NCI-H460 (cell line): ENCODE data around the gene SMCP. TPM values are rescaled to one million over a fixed set of nuclear protein-coding genes. Genes with fewer than 3 reads are reported as not detected.
A peak's percentile ranks its signal among the peaks of the same experiment; 100 is the strongest.

ENCODE experiments used
- DNase-seq: peaks from one replicate; pipeline ENCODE4 v3.0.0-alpha.2; 2016; ENCODE audit warnings: low read depth; ENCODE audit errors: extremely low read depth
- polyA plus RNA-seq: library from polyadenylated mRNA; depleted of rRNA; stranded (reverse); fragments of >200 nt; gene quantifications from 2 replicates; pipeline ENCODE4 v1.2.3, GENCODE V29; 2014; cell fraction: nucleus; rRNA removed
- total RNA-seq: library from RNA; depleted of rRNA; stranded (reverse); fragments of >200 nt; shearing (Covaris generic); gene quantifications from 2 replicates; pipeline ENCODE4 v1.2.3, GENCODE V29; 2014; rRNA removed

SMCP gene, protein sequence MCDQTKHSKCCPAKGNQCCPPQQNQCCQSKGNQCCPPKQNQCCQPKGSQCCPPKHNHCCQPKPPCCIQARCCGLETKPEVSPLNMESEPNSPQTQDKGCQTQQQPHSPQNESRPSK
- not detected in 2 replicates for total RNA-seq
- not detected in 2 replicates for polyA plus RNA-seq

DNA sequence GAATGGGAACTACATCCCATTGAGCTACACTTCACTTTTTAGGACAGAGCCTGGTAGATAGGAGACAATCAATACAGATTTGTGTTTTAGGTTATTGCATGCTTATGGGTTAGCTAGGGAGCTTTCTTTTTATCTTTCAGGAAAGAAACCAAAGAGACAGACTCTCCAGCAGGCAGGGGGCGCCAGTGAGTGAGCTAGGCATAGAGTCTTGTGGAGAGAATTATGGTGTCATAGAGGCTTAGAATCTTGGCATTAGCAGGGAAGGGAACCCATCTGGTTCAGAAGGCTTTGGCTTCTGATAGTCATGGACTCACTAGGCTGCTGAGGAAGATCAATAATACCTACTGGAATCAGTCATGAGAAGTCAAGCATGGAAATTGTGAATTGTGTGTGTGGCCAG, at the start of gene SMCP:
Gene SMCP (plus strand): TSS at position 281 of the 400 bp plus-strand sequence. CDS start 6,101 bp downstream, outside the sequence.
- no peak for DNase-seq

DNA sequence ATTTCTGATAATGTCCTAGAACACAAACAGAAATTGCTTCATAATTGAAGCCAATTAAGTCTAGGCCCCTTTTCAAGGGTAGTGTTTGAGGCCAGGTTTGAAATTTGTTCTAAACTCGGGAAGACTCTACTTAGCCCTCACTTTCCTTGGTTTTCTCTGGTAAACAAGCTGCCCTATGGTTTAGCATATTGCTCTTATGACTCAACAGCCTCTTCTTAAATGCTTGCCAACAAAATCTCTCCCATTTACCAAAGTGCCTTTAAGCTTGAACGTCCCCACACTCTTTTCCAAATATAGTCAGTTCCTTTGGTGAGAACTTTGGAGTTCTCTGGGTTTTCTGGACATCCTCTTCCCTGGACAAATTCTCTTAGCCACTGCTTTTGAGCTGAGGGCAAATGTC, 41.3 kb upstream of the SMCP start:
- no peak for DNase-seq

DNA sequence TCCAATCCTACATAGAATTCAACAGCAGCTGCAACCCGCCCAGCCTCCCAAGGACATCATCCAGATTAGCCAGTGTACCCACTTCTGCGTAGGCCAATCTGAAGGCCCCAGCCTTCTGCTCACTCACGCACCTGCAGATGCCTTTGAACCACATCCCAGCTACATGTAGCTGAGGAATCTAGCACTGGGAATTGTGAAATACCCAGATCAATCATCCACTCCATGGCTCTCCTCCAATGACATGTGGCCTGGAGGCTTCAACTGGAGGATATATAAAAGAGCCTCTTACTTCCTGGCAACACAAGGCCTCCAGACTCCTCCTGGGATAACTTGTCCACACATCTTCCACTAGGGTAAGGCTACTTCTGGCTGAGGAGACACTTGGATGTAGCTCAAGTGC, 35.6 kb upstream of the SMCP start, which contains the start of gene LCE6A:
Gene LCE6A (plus strand): TSS at position 301 of the 400 bp plus-strand sequence. CDS start 665 bp downstream, outside the sequence.
- DNase-seq, result no peak

DNA sequence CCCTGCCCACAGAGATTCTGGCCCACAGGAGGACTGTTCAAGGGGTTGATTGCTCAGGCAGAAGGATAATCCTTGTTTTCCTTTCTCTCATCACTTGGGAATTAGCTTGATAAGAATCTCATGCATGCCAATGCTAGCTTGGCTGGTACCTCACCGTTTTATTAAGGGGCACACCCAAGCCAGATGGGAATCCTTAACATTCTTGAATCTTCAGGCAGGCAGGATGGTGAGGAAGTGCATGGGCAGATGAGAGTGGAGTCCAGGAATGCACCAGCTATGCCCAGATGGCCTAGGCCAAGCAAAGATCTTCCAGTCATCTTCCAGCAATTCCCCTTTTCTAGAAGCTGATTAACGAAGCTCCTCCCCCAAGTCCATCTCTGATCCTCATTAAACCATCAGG, 22.5 kb upstream of the SMCP start:
- DNase-seq, result no peak

DNA sequence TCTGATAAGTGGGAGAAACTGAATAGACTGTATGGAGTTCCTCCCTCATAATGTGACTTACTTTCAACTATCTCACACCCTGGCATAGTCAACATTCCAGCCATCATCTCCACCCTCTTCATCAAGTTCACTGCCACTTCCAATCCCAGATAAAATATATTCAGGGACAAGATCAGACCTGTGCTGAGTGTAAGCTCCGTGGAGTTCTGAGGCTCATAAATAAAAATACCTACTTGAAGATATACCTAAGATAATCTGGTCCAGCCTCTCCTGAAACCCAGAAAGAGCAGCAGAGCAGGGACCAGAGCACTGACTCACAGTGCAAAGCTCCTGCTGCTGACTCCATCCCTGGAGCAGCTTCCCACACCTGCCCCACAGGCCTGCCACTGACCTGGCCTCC, 20.1 kb upstream of the SMCP start:
- no peak for DNase-seq

DNA sequence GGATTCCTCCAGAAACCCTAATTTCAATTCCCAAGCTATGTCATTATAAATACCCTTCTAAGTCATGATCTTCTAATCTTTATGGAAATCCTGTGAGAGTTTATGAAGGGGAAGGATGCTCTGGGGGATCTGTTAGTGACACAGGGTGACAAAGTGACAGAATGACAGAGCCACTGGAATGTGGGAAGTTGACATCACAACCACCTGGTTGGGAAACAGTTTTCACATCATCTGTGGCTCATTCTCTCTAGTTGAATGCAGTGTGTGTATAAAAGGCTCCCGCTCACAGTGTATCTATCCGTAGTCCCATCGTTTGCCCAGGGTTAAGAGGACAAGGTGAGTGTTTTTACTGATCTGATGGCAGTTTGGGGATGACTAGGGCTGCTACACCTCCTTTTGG, 18.4 kb upstream of the SMCP start, which contains the start of gene LCE7A:
Gene LCE7A (plus strand): TSS at position 301 of the 400 bp plus-strand sequence. CDS start 702 bp downstream, outside the sequence.
- DNase-seq, result no peak

DNA sequence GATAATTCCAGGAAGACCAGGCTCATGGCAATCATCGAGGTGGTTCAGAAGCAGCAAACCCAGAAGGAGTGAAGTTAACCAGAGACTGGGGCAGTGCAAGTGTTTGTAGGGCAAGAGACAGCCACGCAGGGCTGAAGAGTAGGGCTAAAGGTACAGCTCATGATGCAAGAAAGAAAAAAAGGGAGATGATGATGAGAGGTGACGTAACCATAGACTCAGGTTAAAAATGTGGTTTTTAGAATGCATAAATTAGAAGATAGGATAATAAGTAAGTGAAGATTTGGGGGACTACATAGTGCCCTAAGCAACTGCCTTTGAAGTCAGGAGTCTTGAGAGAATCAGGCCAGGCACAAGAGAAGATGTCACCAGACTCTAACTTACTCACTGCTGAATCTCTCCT, 18.0 kb upstream of the SMCP start:
- DNase-seq, result no peak

DNA sequence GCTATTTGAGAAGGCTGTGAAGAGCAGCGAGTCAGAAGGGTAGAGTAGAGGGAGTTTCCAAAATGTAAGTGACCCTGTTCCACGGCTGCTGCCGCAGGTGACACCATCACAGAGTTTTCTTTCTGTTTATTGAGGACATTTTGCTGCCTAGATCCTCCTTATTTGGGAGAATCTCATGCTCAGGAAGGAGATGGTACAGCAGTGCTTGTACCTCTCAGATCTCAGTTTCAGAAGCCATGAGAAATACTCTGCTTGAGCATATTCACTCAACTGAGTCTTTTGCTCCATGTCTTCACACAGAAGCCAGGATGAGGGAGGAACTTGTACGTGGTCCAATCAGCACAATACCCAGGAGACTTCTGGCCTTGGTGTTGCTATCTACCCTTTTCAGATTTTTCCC, 16.7 kb upstream of the SMCP start:
- DNase-seq, result no peak

DNA sequence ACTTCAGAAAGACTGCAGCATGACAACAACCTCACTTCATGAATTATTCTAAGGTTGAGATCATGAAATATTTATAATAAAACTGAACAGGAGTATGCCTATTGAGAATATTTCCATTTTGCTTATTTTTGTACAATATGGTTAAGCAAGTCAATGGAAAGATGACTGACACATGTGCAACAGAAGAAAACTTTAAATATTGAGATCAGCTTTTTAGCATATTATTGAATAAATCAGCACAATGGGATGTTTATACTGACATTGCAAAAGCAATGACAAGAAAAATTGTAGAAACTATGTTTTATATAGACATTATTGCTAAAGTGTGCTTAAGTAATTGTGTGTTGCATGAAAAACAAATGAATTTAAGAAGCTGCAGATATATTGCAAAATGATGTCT, 13.7 kb upstream of the SMCP start:
- no peak for DNase-seq

DNA sequence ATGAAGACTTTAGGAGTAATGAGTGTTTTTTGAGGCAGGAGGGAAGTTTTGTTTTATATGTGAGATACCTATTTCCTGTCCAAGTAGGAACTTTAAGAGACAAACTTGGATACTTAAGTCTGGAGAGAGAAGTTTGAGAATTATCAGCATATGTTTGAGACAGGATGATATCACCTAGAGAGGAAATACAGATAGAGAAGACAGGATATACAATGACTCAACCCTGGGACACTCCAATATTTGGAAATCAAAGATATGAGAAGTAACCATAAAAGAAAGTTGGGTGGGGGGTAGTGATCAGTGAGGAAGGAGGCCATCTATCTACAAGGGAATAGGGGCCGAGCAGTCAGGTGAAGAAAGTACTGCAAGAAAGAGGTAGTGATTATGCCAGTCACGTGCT, 11.8 kb upstream of the SMCP start:
- DNase-seq, result no peak

DNA sequence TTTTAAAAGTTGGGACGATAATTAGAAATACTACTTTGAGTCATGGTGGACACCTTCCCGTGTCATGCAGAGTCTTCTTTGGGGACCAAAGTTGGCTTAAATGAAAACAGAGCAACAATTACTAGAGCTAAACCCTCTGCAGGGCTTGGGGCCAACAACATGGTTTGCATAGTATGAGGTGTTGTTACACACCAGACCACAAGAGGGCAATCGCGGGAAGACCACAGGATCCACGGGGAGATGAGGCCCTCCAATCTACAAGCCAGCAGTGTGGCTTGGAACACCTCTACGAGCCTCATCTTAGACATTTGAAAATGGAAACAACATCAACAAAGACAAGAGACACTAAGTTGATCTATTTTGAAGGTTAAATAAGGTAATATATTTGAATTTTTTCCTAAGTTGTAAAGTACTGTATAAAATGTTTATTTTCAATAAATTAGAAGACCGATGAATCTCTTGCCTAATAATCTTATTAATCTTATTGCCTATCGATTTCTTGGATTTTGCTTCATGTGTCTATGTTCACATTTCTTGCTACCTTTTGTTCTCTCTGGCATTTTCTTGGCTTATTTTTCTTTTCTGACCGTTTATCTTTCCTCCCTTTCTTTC, 8.2 kb upstream of the SMCP start:
- DNase-seq, result peak; percentile 80

DNA sequence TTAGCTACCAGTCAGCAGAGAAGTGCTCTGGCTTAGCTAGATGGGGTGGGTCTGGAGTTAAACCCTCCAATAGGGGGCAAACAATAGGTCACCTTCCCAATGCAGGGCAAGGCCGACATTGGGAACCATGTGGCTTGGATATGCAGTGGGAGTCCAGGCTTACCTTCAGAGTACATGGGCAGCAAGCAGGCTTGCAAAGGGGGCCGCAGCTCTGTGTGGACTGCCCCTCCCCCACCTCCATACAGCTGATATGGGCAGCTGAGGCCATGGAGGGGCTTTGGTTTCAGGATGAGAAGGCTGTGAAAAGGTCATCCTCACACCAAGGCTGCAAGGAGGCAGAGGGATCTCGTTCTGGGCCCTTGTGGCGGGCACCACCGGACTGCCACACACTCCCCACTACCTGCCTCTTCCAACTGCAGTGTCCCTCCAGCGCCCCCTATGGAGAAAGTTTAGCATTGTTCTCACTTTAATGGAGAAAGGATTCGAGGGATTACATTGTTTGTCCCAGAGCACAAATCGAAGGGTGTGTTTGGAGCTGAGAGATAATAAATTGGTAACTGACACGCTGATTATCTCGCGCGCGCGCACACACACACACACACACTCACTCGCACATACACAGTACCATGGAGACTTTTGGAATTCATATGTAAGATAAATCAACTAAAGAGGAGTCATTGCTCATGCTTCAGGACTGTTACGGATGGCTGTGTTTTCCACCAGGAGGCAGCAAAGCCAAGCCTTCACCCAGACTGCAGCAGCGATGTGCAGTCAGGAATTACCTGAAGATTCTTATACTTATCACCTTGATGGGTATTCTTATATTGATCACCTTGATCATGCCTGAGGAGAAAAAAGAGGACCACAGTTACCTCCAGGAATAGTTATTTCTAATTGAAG, 7.0 kb upstream of the SMCP start:
- peak; percentile 33 for DNase-seq

DNA sequence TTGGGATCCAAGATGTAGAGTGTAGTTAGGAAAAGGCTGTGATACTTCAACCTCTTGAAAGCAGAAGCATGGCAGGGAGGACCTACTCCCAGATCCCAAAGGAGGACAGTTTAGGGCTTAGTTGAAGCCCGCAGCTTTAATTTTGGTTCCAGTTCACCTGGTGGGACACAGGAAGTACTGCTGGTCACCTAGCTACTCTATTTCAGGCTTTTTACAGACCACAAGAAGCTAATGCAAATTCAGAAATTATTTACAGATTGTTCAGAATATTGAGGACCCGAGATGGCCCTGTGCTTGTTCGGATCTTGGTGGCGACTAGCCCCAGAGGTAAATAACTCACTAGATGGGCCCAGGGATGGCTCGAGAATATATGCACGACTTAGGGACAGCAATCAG, 6.4 kb upstream of the SMCP start:
- DNase-seq, result no peak

DNA sequence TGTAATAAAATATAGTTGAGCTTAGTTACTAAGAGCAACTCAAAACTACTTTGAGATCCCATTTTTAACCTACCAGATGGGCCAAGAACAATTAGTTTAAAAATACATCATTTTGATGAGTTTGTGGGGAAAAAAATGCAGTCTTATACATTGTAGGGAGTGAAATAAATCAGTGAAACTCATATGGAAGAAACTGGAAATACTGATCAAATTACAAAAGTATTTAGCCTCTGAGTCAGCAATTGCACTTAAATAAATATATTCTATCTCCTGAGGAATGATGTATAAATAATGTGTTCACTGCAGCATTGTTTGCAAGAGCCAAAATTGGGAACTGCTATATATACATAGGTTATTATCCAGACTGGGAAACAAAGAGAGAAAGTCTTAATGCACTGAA, 4.6 kb upstream of the SMCP start:
- no peak for DNase-seq

DNA sequence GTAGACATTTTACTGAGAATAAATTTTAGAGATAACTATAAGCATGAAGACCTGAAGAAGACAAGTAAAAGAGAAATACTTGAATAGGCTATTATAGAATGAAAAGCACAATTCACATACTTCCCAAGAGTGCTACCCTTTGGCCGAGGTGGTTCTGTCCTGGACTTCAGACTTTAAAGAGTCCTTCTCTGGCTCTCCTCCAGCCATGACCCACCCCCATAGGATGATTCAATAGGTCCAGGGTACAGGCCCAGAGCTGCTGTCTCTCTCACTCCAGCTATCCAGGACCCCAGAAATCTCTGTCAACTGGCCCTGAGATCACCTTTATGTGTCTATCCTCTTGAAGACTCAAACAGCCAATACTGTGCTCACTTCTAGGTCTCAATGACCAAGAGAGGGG, 1.3 kb upstream of the SMCP start:
- DNase-seq, result no peak

DNA sequence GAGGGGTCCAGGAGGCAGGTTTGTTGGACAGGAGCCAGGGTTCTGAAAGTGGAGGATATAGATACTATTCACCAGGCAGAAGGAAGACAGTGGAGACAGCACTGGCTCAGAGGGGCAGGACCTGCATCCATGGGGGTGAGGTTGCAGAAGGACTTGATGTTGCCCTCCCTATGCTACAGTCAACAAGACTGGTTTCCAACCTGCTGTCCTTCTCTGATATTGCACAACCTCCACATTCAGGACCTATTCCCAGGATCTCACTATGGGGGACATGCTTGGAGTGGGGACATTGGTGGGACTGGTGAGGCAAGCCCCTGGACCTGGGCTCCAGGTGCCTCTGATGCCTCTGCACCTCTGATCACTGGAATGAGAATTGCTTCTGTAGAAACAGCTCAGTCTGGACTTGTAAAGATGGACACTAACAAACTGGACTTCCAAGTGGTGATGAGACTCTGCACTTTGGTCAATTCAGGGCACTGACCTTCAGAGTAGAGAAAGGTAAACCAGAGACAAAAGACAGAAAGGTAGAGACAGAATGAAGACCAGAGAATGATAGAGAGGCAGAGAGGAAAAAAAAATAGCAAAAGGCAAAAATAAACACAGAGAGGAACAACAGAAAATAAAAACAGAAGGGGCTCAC, 1.6 kb downstream of the SMCP start:
- no peak for DNase-seq

DNA sequence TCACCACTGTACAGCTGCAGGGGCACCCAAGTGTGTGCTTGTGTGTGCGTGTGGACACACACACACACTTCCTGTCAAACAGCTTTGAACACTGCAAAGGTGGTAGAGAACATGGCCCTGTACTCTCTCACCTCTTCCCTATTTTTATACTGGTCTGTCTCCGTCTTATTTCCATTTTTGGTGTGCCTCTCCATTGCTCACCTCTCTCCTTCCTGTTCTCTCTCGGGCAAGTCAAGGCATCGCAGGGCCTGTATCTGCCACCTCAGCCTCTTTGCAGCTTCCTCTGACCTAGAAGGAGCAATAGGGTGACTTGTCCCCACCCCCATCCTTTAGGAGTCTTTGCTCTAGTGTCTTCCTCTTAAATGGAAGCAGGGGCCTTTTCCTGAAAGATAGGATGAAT, 2.2 kb downstream of the SMCP start:
- no peak for DNase-seq

DNA sequence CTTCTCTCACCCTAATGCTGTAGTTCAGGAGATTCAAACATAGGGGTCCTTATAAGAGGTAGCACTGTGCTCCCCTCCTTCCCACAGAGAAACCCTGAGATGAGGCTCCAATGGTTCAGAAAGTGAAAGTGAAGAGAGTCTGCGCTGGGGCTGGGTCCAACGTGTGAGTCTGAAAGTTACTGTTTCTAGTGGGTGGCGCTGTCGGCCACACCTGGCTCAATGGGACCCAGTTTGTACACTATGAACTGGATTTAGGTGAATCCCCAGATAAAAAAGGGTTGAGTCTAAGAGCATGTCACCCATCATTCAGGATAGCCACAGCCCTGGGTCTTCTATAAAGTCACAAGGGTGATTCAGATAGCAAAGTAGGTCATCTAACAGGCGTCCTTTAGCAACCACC, 2.8 kb downstream of the SMCP start:
- DNase-seq, result no peak

DNA sequence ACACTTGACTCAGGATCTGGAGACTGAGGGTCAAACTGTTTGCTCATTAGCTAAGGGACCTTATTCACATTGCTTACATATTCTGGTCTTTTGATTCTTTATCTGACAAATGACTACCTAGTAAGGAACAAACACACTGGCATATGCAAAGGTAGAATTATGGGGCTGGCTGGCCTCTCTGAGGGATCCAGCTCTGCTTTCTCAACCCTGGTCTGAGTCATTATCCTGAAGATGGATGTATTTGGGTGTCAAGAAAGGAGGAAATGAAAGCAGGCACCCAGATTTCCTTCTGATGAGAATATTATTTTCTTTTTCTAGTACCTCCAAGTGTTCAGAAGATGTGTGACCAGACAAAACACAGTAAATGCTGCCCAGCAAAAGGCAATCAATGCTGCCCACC, 6.0 kb downstream of the SMCP start:
- DNase-seq, result no peak

DNA sequence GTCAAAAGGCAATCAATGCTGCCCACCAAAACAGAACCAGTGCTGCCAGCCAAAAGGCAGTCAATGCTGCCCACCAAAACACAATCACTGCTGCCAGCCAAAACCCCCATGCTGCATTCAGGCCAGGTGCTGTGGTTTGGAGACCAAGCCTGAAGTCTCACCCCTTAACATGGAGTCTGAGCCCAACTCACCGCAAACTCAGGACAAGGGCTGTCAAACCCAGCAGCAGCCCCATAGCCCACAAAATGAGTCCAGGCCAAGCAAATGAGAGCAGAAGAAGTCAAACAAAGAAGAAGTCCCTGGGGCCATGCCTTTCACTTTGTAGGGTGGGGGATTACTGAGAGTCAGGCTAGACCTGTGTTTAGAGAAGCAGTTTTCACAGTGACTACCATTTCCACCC, 6.4 kb downstream of the SMCP start:
- no peak for DNase-seq

DNA sequence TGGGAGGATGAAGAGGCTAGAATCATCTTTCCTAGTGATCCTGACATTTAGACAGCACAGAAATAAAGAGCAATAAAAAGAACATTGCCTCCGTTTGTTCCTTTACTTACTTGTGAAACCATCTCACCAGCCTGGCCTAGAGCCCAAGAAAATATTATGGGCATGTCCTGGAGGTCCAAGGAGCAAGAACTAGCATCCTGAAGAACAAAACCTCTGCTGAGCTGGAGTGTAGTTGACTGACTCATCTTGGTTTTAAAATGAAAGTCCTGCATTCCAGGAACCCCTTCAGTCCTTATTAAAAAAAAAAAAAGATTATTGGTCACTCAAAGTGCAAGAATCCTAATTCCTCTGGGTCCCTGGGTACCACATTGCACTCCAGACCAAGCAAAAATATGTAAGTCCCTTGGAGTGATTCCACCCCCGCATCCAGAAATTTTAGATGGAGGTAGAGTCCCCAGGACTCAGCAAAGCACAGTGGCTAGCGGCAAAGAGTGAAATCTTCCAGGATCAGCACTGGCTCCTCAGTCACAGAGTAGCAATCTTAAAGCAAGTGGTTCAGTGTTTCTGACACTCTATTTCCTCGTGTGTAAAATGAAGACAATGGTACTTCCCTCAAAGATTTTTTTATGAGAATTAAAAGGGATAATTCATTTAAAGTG, 7.0 kb downstream of the SMCP start:
- no peak for DNase-seq
